ENCODE results near the gene MGAT4A. TPM values are rescaled to one million over a fixed set of nuclear protein-coding genes. Genes with fewer than 3 reads are reported as not detected.

MGAT4A gene
- total and polyA plus RNA-seq, 2 experiments from 2014 or later, result 4.4 to 5.6 TPM

- no peaks in the 10 kb centered on the region; the same call in 2 of the 3 replicates for H3K36me3 Mint-ChIP-seq (ENCODE audit: low read depth)
- no peaks in the 10 kb centered on the region for H3K36me3 ChIP-seq (ENCODE audit: insufficient read depth)
- ATAC-seq, result no peak
- H3K4me3 ChIP-seq, result no peak overlapping the region
- DNase-seq (ENCODE audit: low spot score), result no peak
- H3K4me1 ChIP-seq (ENCODE audit: insufficient read depth), result peaks cover 6% of the 10 kb centered on the region
- no peak overlapping the region for H3K27ac ChIP-seq (ENCODE audit: low read depth)
- H3K4me2 ChIP-seq, result peak overlapping the region; percentile 90; the same call in 1 of the 2 replicates
- no peak overlapping the region for H2AFZ ChIP-seq
- H3K79me2 ChIP-seq (replicated peaks; ENCODE audit: insufficient read depth), result no peaks in the 10 kb centered on the region
- H3K27me3 ChIP-seq (ENCODE audit: insufficient read depth), result peaks cover 56% of the 10 kb centered on the region
- peaks cover 3% of the 10 kb centered on the region; the same call in 1 of the 2 replicates for H4K20me1 ChIP-seq (replicated peaks; ENCODE audit: insufficient read depth)
- TF ChIP-seq STAT1 (IDR thresholded peaks at IDR 0.05; ENCODE audit: unreplicated experiment), result no peak
- TF ChIP-seq ZNF462 (CRISPR knock-in tag; IDR thresholded peaks at IDR 0.05), result no peak
- no peak for TF ChIP-seq JUNB (IDR thresholded peaks at IDR 0.05; ENCODE audit: unreplicated experiment)
- TF ChIP-seq ZNF331 (CRISPR knock-in tag; IDR thresholded peaks at IDR 0.05; ENCODE audit: low read depth), result no peak
- no peak for TF ChIP-seq ZNF114 (CRISPR knock-in tag; IDR thresholded peaks at IDR 0.05)
- no peaks in the 10 kb centered on the region for H3K9me3 Mint-ChIP-seq
- H3F3A ChIP-seq (replicated peaks; ENCODE audit: low read depth), result 0 out of 2 replicates have a peak, but pooled peaks cover 2% of the 10 kb centered on the region
- H3K9me2 ChIP-seq (ENCODE audit: insufficient read depth), result no peaks in the 10 kb centered on the region
- H3K27ac Mint-ChIP-seq, result no peak overlapping the region
- peaks cover 4% of the 10 kb centered on the region; the same call in 2 of the 3 replicates for H3K4me1 Mint-ChIP-seq
- H3K27me3 Mint-ChIP-seq (ENCODE audit: insufficient read depth, low read depth, poor library complexity), result peaks cover 23% of the 10 kb centered on the region
- H3K4me3 Mint-ChIP-seq, result peak overlapping the region; percentile 41
Measured at GRCh38 chr2:98732430-98733051, 1.6 kb upstream of the MGAT4A start.

DNA sequence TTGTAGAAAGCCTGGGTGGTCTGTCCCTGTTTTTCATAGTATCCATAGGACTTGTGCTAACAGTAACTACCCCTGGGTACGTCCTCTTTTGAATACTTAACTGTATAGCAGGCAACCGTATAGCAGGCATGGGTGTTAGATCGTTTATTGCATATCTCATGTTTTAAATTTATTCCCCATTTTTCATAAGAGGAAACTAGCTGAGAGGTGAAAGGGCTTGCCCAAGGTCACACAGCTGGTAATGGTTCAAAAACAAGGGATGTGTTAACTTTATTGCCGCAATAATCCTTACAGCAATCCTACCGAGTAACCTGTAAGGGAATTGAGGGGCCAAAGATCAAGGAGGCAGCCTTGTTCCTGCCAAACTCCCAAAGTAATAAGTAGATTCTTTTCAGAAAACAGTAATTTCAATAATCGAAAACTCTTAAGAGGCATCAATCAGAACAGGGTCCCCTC lies 990 bp upstream of the MGAT4A start:
- Histone ChIP-seq H3F3A (replicated peaks; ENCODE audit: low read depth) (0 out of 2 replicates have a peak, but pooled peaks cover 2% of the 10 kb centered on the region), H3K79me2 (replicated peaks; ENCODE audit: insufficient read depth) (no peaks in the 10 kb centered on the region), H3K36me3 (ENCODE audit: insufficient read depth) (no peaks in the 10 kb centered on the region), H2AFZ (peak overlapping the region; percentile 91), H3K27me3 (ENCODE audit: insufficient read depth) (peaks cover 56% of the 10 kb centered on the region), H3K4me1 (ENCODE audit: insufficient read depth) (peaks cover 6% of the 10 kb centered on the region), H4K20me1 (replicated peaks; ENCODE audit: insufficient read depth) (peaks cover 3% of the 10 kb centered on the region; the same call in 1 of the 2 replicates), H3K9me2 (ENCODE audit: insufficient read depth) (no peaks in the 10 kb centered on the region), H3K4me2 (peak overlapping the region; percentile 90), H3K27ac (ENCODE audit: low read depth) (no peak overlapping the region), H3K4me3 (peak overlapping the region; percentile 82)
- H3K4me3 Mint-ChIP-seq, result peak overlapping the region; percentile 80
- peaks cover 22% of the 10 kb centered on the region for H3K27me3 Mint-ChIP-seq (ENCODE audit: insufficient read depth, low read depth, poor library complexity)
- ATAC-seq (no peak), DNase-seq (ENCODE audit: low spot score) (no peak)
- H3K36me3 Mint-ChIP-seq (ENCODE audit: low read depth), result no peaks in the 10 kb centered on the region; the same call in 2 of the 3 replicates
- H3K4me1 Mint-ChIP-seq, result peaks cover 4% of the 10 kb centered on the region; the same call in 2 of the 3 replicates
- no peaks in the 10 kb centered on the region for H3K9me3 Mint-ChIP-seq
- H3K27ac Mint-ChIP-seq, result no peak overlapping the region
- TF ChIP-seq CTCF (conservative IDR thresholded peaks at IDR 0.05; ENCODE audit: low read depth in 2 of 2) (no peak), POLR2AphosphoS5 (IDR thresholded peaks at IDR 0.05; ENCODE audit: low read depth) (no peak), JUNB (IDR thresholded peaks at IDR 0.05; ENCODE audit: unreplicated experiment) (no peak), EZH2 (IDR thresholded peaks at IDR 0.05; ENCODE audit: low read depth, unreplicated experiment) (no peak), CREB1 (CRISPR knock-in tag; IDR thresholded peaks at IDR 0.05; ENCODE audit: low read depth) (no peak), ZNF114 (CRISPR knock-in tag; IDR thresholded peaks at IDR 0.05) (no peak), STAT1 (IDR thresholded peaks at IDR 0.05; ENCODE audit: unreplicated experiment) (no peak)

Measured in GM23338 (cell line).